Neural crest cell (in vitro differentiated cells): ENCODE data around the gene ERC1. TPM values are rescaled to one million over a fixed set of nuclear protein-coding genes. Genes with fewer than 3 reads are reported as not detected.
"Not testable (repeated sequence)": the region's sequence is repeated elsewhere in the genome, so short reads cannot be mapped to it uniquely, and the experiment has no call there.

Experiments
- DNase-seq: peaks from one replicate; pipeline ENCODE4 v3.0.0; 2021; ENCODE audit warnings: low read depth, mixed read lengths, low spot score
- H3K27ac Mint-ChIP-seq: one replicate; pipeline ENCODE4 v1.8.0; 2021; ENCODE audit warnings: mild to moderate bottlenecking, mixed read lengths; ENCODE audit not compliant: unreplicated experiment
- H3K27me3 Mint-ChIP-seq: 2 replicates; pipeline ENCODE4 v1.8.0; 2021; ENCODE audit warnings: low read depth, mild to moderate bottlenecking, mixed read lengths
- H3K36me3 Mint-ChIP-seq: 2 replicates; pipeline ENCODE4 v1.8.0; 2021; ENCODE audit warnings: low read depth, mild to moderate bottlenecking, mixed read lengths
- H3K4me1 Mint-ChIP-seq: 2 replicates; pipeline ENCODE4 v1.8.0; 2021; ENCODE audit warnings: mixed read lengths
- H3K4me3 Mint-ChIP-seq: one replicate; pipeline ENCODE4 v1.8.0; 2021; ENCODE audit warnings: mild to moderate bottlenecking, mixed read lengths
- H3K9me3 Mint-ChIP-seq: 2 replicates; pipeline ENCODE4 v1.8.0; 2021; ENCODE audit warnings: mixed read lengths
- CTCF ChIP-seq: fragments of 200-600 bp; sonication (generic); conservative IDR thresholded peaks from 2 replicates; pipeline ENCODE4 v1.5.0; 2021; ENCODE audit warnings: antibody characterized with exemption, mild to moderate bottlenecking
- total RNA-seq: library from RNA; stranded (reverse); gene quantifications from 2 replicates; pipeline ENCODE4 v1.2.1, GENCODE V29; 2021

Gene ERC1
- total RNA-seq, 1 donor from 2014 or later, result 38.9 TPM

- no peak overlapping the region for H3K27ac Mint-ChIP-seq
- no peaks in the 10 kb centered on the region for H3K4me1 Mint-ChIP-seq
- DNase-seq, result no peak
- H3K9me3 Mint-ChIP-seq, result peaks cover 17% of the 10 kb centered on the region
- H3K4me3 Mint-ChIP-seq, result no peak overlapping the region
- no peak for TF ChIP-seq CTCF
- peaks cover 13% of the 10 kb centered on the region for H3K36me3 Mint-ChIP-seq
- no peaks in the 10 kb centered on the region for H3K27me3 Mint-ChIP-seq
Observed at GRCh38 chr12:1330477-1330827, 339.4 kb downstream of the ERC1 start.

GRCh38 chr12:1332327-1332726 is 341.3 kb downstream of the ERC1 start:
- TF ChIP-seq CTCF, result no peak
- Mint-ChIP-seq H3K27ac (no peak overlapping the region), H3K36me3 (peaks cover 13% of the 10 kb centered on the region), H3K9me3 (peaks cover 17% of the 10 kb centered on the region), H3K4me1 (no peaks in the 10 kb centered on the region), H3K27me3 (no peaks in the 10 kb centered on the region), H3K4me3 (no peak overlapping the region)
- DNase-seq, result no peak

DNA sequence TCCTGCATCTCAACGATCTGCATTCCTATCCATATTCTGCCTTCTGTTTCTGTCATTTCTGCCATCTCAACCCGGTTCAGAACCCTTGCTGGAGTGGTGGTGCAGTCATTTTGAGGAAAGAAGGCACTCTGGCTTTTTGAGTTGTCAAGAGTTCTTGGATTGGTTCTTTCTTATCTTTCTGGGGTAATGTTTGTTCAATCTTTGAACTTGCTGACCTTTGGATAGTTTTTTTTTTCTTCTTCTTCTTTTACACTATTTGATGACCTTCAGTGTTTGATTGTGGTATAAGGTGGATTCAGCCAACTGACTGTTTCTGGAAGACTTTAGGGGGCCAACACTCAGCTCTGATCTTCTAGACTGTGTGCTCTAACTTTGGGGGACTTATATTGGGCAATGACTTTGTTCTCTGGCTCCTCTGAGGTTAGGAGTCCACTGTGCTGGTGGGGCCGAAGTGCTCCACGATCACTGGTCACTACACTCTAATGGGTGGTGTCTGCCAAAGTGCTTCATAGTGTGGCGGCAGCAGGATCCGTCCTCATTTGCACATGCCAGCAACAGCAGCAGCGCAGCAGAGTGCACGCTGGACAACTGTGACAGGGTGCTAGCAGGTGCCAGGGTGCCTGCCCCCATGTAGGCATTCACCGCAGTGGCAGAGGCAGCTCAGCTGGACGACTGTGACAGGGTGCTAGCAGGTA is 347.6 kb downstream of the ERC1 start:
- Mint-ChIP-seq H3K36me3 (peaks cover 12% of the 10 kb centered on the region), H3K27ac (no peak overlapping the region), H3K27me3 (no peaks in the 10 kb centered on the region), H3K9me3 (peaks cover 15% of the 10 kb centered on the region), H3K4me3 (no peak overlapping the region), H3K4me1 (no peaks in the 10 kb centered on the region)
- TF ChIP-seq CTCF, result no peak
- no peak for DNase-seq

- peaks cover 10% of the 10 kb centered on the region for H3K9me3 Mint-ChIP-seq
- not testable (repeated sequence) for H3K4me3 Mint-ChIP-seq, H3K27me3 Mint-ChIP-seq, H3K36me3 Mint-ChIP-seq, H3K4me1 Mint-ChIP-seq, H3K27ac Mint-ChIP-seq, DNase-seq
Observed at GRCh38 chr12:1339178-1339541, 348.1 kb downstream of the ERC1 start.

DNA sequence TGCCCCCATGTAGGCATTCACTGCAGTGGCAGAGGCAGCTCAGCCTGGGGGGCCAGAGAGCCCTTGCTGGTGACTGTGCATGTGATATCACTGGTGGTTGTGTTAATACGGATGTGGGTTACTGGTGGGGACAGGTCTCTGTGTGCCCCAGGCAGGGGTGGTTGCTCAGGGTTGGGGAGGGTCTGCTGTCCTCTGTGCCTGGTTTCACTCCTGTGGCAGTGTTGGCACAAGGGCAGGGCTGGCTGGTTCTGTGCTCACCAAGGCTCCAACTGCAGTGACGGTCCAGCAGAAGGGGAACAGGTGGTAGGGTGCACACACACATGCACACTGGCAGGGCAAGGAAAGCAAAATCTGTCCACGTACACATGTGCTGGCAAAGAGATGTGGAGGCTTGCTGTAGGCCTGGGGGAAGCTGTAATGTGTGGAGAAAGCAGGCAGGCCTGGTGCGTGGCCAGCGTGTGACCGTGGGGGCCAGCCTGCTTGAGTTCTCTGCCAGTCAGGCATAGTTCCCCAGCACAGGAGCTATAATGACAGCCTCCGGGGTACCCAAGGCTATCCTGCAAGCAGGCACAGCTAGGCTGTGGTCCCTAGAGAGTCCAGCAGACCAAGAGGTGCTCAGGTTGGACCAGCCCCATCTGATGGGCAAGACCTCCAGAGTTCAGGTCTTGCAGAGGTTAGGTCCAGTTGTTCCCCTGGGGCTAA is 348.7 kb downstream of the ERC1 start:
- H3K9me3 Mint-ChIP-seq, result peaks cover 4% of the 10 kb centered on the region
- no peak for TF ChIP-seq CTCF
- H3K4me1 Mint-ChIP-seq, result no peaks in the 10 kb centered on the region
- no peak overlapping the region for H3K4me3 Mint-ChIP-seq
- DNase-seq, result no peak
- H3K27me3 Mint-ChIP-seq, result no peaks in the 10 kb centered on the region
- peaks cover 3% of the 10 kb centered on the region for H3K36me3 Mint-ChIP-seq
- no peak overlapping the region for H3K27ac Mint-ChIP-seq

- not testable (repeated sequence) for H3K36me3 Mint-ChIP-seq, H3K4me1 Mint-ChIP-seq, H3K27me3 Mint-ChIP-seq
Observed at GRCh38 chr12:1341270-1341669, 350.2 kb downstream of the ERC1 start.

More at GRCh38 chr12:1341270-1341669, 350.2 kb downstream of the ERC1 start:
- H3K4me3 Mint-ChIP-seq, H3K27ac Mint-ChIP-seq, H3K9me3 Mint-ChIP-seq, DNase-seq: not testable (repeated sequence)
